DND-41 (cell line): ENCODE results near the gene TMEM245.

Experiments used
- ATAC-seq: fragments of 200-7000 bp; cut with Tn5 transposase; 3 replicates; pipeline ENCODE4 v1.9.1; 2021; ENCODE audit warnings: low read depth; ENCODE audit not compliant: insufficient read depth
- DNase-seq: peaks from one replicate; pipeline ENCODE4 v3.0.0-alpha.2; 2020
- H2AFZ ChIP-seq: 2 replicates; pipeline ENCODE4 v1.6.0; 2012; ENCODE audit warnings: low read depth, low read length
- H3K27ac ChIP-seq: 2 replicates; pipeline ENCODE4 v1.5.1; 2012; ENCODE audit warnings: low read length, inconsistent platforms
- H3K27me3 ChIP-seq: fragments of 200-600 bp; sonication (generic); 2 replicates; pipeline ENCODE4 v1.6.0; 2012; ENCODE audit warnings: low read length, mild to moderate bottlenecking, inconsistent platforms; ENCODE audit not compliant: insufficient read depth, poor library complexity
- H3K36me3 ChIP-seq: 2 replicates; pipeline ENCODE4 v1.5.1; 2012; ENCODE audit warnings: low read length, inconsistent platforms; ENCODE audit not compliant: insufficient read depth
- H3K4me1 ChIP-seq: 2 replicates; pipeline ENCODE4 v1.5.1; 2012; ENCODE audit warnings: mild to moderate bottlenecking, low read length; ENCODE audit not compliant: insufficient read depth
- H3K4me2 ChIP-seq: 2 replicates; pipeline ENCODE4 v1.6.0; 2012; ENCODE audit warnings: mild to moderate bottlenecking, moderate library complexity, low read length, inconsistent platforms; ENCODE audit not compliant: insufficient read depth
- H3K4me3 ChIP-seq, 2 experiments: fragments of 200-600 bp in 1 of 2; shearing (Covaris generic) in 1 of 2; 2 replicates each; pipeline ENCODE4 v1.5.1; 2012 to 2016; ENCODE audit warnings: inconsistent platforms in 2 of 2, low read length in 2 of 2, mild to moderate bottlenecking in 2 of 2, low read depth in 1 of 2, moderate library complexity in 1 of 2
- H3K79me2 ChIP-seq: 2 replicates; pipeline ENCODE4 v1.6.0; 2012; ENCODE audit warnings: low read length, inconsistent platforms; ENCODE audit not compliant: insufficient read depth
- H3K9ac ChIP-seq: 2 replicates; pipeline ENCODE4 v1.6.0; 2012; ENCODE audit warnings: low read depth, mild to moderate bottlenecking, inconsistent platforms, low read length, moderate library complexity
- H3K9me3 ChIP-seq: 2 replicates; pipeline ENCODE4 v1.5.1; 2012; ENCODE audit warnings: low read length, moderate library complexity, mild to moderate bottlenecking, inconsistent platforms; ENCODE audit not compliant: insufficient read depth, severe bottlenecking
- H4K20me1 ChIP-seq: 2 replicates; pipeline ENCODE4 v1.6.0; 2012; ENCODE audit warnings: low read length; ENCODE audit not compliant: insufficient read depth
- EZH2 ChIP-seq: IDR thresholded peaks from 3 replicates; pipeline ENCODE4 v1.6.1; 2012; ENCODE audit warnings: borderline replicate concordance, low read depth, mild to moderate bottlenecking, moderate library complexity, low read length, inconsistent platforms; ENCODE audit not compliant: severe bottlenecking
- TF ChIP-seq, protein P1 (sequence below): IDR thresholded peaks from 2 replicates; pipeline ENCODE4 v1.5.1; 2012; ENCODE audit warnings: borderline replicate concordance, low read length, moderate library complexity, mild to moderate bottlenecking; ENCODE audit not compliant: poor library complexity, severe bottlenecking; ENCODE audit errors: extremely low read depth

Gene TMEM245

DNA sequence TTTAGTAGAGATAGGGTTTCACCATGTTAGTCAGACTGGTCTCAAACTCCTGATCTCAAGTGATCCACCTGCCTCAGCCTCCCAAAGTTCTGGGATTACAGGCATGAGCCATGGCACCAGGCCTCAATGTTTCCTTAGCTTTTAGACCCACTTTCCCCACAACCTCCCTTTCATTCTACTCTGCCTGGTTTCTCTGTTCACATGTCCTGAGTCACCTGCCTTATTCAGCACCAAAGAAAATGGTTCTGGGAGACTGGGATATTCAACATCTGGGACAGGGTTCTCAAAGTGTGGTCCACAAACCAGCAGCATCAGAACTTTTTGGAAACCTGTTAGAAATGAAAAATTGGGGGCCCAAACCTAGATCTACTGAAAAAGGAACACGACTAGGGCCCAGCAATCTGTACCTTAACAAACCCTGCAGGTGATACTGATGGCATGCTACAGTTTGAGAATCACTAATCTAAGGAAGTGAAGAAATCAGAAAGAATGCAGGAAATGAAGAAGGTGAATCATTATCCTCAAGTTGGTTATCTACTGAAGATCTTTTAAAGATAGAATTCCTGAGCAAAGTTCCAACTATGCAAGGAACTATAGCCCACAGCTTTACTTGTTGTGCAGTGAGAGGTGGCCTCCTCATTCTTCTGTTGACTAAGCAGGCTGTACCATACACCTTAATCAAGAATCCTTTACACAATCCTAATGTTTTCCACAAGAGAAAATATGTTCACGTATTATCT lies 54.6 kb downstream of the TMEM245 start:
- DNase-seq = no peak
- Histone ChIP-seq H3K4me2 (no peak overlapping the region), H3K9me3 (no peaks in the 10 kb centered on the region), H3K4me3 (no peak overlapping the region), H4K20me1 (no peaks in the 10 kb centered on the region), H3K36me3 (peaks cover 86% of the 10 kb centered on the region), H3K4me1 (no peaks in the 10 kb centered on the region), H3K27ac (no peak overlapping the region), H3K27me3 (no peaks in the 10 kb centered on the region), H3K79me2 (no peaks in the 10 kb centered on the region), H2AFZ (no peak overlapping the region), H3K9ac (no peak overlapping the region)
- TF ChIP-seq, protein P1, sequence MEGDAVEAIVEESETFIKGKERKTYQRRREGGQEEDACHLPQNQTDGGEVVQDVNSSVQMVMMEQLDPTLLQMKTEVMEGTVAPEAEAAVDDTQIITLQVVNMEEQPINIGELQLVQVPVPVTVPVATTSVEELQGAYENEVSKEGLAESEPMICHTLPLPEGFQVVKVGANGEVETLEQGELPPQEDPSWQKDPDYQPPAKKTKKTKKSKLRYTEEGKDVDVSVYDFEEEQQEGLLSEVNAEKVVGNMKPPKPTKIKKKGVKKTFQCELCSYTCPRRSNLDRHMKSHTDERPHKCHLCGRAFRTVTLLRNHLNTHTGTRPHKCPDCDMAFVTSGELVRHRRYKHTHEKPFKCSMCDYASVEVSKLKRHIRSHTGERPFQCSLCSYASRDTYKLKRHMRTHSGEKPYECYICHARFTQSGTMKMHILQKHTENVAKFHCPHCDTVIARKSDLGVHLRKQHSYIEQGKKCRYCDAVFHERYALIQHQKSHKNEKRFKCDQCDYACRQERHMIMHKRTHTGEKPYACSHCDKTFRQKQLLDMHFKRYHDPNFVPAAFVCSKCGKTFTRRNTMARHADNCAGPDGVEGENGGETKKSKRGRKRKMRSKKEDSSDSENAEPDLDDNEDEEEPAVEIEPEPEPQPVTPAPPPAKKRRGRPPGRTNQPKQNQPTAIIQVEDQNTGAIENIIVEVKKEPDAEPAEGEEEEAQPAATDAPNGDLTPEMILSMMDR = no peak
- TF ChIP-seq EZH2 = no peak
- ATAC-seq = no peak

DNA sequence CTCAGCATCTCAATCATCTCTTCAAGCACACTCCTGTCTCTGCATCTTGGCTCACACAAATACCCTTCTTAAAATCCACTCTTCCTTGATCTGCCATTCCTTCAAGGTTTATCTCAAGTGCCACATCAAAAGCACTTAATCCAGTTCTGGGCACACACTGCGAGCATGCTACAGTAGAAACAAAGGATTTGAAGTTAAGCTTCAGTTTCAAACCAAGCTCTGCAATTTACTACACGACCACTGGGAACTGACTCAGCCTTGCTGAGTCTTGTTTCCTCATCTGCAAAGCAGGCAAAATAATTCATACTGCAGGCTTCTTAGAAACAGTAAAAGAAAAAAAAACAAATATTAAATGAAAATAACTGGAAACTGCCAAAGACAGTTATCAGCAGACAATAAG lies 56.0 kb downstream of the TMEM245 start:
- no peak for DNase-seq
- Histone ChIP-seq H3K79me2 (no peaks in the 10 kb centered on the region), H3K4me1 (no peaks in the 10 kb centered on the region), H2AFZ (no peak overlapping the region), H3K4me2 (no peak overlapping the region), H3K9me3 (no peaks in the 10 kb centered on the region), H3K27me3 (no peaks in the 10 kb centered on the region), H3K36me3 (peaks cover 82% of the 10 kb centered on the region), H4K20me1 (no peaks in the 10 kb centered on the region), H3K9ac (no peak overlapping the region), H3K4me3 (no peak overlapping the region), H3K27ac (no peak overlapping the region)
- ATAC-seq = no peak
- TF ChIP-seq, protein P1 = no peak
- no peak for TF ChIP-seq EZH2

DNA sequence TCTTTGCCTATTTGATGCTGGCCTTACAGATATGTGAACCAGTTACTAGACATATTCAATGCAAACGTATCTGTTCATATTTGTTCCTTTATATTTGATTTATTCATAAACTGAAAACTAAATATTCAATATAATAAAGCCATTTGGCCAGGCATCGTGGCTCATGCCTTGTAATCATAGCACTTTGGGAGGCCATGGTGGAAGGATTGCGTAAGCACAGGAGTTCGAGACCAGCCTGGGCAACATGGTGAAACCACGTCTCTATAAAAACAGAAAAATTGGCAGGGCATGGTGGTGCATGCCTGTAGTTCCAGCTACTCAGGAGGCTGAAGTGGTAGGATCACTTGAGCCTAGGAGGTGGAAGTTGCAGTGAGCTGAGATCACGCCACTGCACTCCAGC lies 57.2 kb downstream of the TMEM245 start:
- ATAC-seq = no peak

More for the DNA sequence above, 57.2 kb downstream of the TMEM245 start:
- Histone ChIP-seq H3K4me3 (no peak overlapping the region), H3K27me3 (no peaks in the 10 kb centered on the region), H3K79me2 (0 out of 2 replicates have a peak, but pooled peaks cover 2% of the 10 kb centered on the region), H3K9ac (no peak overlapping the region), H3K36me3 (peaks cover 79% of the 10 kb centered on the region), H3K27ac (no peak overlapping the region), H3K9me3 (no peaks in the 10 kb centered on the region), H2AFZ (no peak overlapping the region), H4K20me1 (no peaks in the 10 kb centered on the region), H3K4me1 (no peaks in the 10 kb centered on the region), H3K4me2 (no peak overlapping the region)
- no peak for DNase-seq
- no peak for TF ChIP-seq EZH2
- TF ChIP-seq, protein P1 = no peak
